ENCODE measurements around the gene TRAF4.
"Not testable (repeated sequence)": the region's sequence is repeated elsewhere in the genome, so short reads cannot be mapped to it uniquely, and the experiment has no call there.

TRAF4 gene

GRCh38 chr17:28716740-28717577, 26.9 kb upstream of the TRAF4 start:
- no peak for DNase-seq

DNA sequence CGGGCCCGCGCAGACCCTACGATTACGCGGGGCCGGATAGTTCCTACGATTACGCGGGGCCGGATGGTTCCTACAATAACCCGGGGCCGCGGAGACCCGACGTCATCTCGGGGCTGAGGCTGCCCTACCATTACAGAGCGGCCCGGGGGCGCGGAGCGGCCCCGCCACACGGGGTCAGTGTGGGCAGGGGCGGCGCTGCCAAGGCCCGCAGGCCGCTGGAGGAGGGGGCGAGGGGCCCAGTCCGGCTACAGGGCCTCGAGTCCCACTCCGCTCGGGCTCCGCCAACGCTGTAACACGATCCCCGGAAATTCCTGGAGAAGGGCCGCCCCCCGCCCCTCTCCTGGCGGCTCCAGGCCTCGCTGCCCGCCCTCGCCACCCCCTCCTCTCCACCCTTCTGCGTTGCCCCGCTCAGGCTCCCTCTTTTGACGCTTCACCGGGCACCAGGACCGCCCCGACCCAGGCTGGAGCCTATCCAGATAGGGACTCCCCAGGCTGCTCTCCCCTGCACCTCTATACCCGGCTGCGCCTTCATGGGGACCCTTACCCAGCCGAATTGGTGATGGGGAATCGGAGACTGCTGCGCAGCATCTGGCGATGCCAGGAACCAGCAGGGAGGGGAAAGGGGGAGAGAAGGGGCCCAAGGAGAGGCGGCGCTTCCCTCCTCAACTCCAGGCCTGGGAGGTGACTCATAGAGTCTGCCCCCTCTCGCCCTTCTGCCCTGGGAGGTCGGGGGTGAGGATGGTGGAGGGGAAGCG, 26.1 kb upstream of the TRAF4 start, which contains the start of gene RAB34:
RAB34 (minus strand) TSS at position 291 of the 755 bp plus-strand sequence. CDS start 602 bp downstream, outside the sequence.
- no peak for DNase-seq

DNA sequence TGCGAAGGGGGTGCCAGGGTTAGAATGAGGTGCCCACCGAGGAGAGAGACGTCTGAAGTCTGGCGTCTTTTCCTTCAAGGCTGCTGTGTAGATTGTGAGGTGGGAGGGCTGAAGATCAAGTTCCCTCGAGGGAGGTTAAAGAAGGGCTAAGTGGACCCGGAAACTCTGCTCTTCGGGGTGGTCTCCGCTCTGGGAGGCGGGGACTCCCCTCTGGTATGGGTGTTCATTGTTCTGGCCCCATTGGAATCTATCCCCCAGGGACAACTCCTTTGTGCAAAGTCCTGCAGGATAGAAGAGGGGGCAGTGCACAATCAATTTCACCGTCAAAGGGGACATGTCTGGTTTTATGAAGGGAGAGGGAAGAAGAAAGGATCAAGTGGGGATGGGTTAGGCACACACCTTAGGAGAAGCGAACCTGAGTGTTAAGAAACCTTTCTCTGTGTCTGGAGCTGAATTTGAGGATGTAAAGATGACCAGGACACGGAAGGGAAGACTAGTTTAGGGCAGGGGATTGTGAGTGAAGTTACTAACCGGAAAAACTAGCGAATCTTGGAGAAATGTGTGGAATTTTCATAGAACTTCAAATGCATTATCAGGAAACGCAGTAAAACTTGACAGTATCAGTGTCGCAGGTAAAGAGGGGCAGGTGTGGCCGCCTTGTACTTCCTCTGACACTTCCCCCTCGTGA, 25.3 kb upstream of the TRAF4 start:
- DNase-seq, result no peak

GRCh38 chr17:28719021-28719433, 24.8 kb upstream of the TRAF4 start:
- no peak for DNase-seq

- DNase-seq, result no peak
Observed at GRCh38 chr17:28720247-28720996, 23.4 kb upstream of the TRAF4 start.

DNA sequence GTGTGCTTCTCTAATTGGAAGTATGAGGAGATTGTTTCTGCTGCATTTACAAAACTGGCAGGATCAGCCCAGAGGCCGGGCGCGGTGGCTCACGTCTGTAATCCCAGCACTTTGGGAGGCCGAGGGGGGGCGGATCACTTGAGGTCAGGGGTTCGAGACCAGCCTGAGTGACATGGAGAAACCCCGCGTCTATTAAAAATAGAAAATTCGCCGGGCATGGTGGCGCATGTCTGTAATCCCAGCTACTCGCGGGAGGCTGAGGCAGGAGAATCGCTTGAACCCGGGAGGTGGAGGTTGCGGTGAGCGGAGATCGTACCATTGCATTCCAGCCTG, 22.8 kb upstream of the TRAF4 start:
- not testable (repeated sequence) for DNase-seq

DNA sequence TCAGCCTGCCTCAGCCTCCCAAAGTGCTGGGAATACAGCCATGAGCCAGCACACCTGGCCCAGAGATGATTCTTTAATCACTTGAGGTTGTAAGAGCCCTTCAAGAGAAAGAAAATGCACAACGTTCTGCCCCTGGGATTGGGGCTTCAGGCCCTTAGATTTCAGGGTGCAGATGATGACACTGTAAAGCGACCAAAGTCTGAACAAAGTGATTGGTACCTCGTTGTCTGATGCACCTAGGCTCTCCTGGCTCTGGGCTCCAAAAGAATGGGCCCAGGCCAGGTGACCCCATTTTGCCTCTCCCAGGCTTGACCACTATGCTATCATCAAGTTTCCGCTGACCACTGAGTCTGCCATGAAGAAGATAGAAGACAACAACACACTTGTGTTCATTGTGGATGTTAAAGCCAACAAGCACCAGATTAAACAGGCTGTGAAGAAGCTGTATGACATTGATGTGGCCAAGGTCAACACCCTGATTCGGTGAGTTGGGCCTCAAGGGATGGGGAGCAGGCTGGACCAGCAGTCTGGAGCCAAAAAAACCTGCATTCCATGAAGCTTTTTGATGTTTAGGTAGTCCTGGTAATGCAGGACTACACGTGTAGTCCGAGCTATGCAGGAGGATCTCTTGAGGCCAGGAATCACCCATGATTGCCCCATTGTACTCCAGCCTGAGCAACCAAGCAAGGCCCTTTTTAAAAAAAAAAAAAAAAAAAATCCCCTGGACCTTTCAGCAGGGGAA, 21.2 kb upstream of the TRAF4 start:
- DNase-seq, result no peak

GRCh38 chr17:28723159-28723835, 20.5 kb upstream of the TRAF4 start:
- no peak for DNase-seq

- not testable (repeated sequence) for DNase-seq
Observed at GRCh38 chr17:28723836-28724499, 19.8 kb upstream of the TRAF4 start.

- DNase-seq, result no peak
Observed at GRCh38 chr17:28724500-28725165, 19.2 kb upstream of the TRAF4 start.

DNA sequence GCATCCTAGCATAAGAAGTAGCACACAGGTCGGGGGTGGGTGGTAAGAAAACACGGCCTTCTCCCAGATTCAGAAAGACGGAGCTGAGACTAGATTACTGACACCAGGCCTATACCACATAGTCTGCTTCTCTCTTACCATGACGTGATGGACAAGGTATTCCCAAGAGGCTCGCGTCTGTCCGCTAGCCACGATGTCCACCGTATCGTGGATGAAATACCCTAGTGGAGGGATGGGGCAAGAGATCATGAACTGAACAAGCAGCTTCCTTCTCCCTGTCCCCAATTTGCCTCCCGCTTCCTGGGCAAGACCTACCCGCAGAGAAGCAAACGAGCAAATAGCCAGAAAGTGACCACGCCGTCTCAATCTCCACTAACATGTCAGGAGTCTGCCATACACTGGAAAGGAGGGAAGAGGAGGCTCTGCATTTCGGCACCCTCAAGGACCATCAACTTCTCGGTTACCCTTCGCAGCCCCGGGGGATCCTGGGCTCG, 18.6 kb upstream of the TRAF4 start:
- no peak for DNase-seq

GRCh38 chr17:28725660-28726225, 18.1 kb upstream of the TRAF4 start:
- DNase-seq, result peak; percentile 74

DNA sequence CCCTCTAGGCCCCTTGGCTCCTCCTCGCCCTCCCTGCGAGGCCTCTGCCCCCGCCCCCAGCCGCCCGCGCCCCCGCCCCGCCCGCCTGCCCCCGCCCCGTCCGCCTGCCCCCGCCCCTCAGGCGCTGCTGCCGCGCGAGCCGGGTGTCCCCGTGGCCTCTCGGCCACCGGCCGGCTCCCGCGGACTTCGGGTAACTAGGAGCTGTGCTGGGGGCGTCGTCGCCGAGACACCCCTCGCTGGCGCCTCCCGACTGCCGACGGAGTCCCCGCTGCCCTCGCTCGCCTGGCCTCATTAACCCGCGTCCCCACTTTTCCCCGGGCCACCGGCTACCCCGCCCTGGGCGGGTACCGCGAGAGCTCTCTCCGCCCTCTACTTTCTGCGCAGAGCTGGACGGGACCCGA, 17.6 kb upstream of the TRAF4 start, which contains the start of gene TLCD1:
TLCD1 (minus strand) TSS at position 8 of the 401 bp plus-strand sequence. CDS start 136 bp downstream, outside the sequence.
- DNase-seq, result peak; percentile 65

- DNase-seq, result peak; percentile 92
Observed at GRCh38 chr17:28726627-28727491, 17.0 kb upstream of the TRAF4 start.

DNA sequence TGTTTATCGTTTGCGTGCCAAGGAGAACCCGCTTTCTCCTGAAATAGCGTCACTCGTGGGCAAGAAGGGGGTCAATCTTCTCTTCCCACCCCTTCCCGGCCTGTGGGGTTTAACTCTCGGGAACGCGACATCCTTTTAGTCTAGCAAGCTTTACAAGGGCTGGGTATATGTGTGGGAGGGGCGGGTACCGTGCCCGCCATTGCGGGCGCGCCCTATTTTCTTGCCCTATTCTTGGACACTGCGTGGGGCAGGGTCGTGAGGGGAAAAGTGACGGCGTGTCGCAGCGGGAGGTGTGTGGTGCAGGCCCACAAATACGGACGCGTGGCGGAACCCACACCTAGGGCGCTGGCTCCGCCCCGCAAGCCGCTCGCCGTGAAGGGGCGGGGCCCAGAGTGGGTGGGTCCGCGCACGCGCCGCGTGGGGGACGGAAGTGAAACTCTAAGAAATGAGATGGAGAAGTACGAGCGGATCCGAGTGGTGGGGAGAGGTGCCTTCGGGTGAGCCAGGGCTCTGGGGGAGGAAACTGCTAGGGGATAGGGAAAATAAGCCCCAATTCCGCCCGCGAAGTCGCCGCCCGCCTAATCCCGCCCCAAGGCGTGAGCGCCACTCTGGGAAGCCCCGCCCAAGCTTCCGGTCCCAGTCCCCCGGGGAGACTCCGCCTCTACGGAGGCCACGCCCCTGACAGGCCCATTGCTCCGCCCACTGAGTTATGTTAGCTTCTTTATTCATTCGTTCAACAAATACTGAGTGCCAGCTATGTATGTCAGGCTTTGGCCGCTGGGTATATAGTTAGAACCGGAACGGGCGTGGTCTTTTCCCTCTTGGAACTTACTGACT, 15.2 kb upstream of the TRAF4 start, which contains the start of gene NEK8:
NEK8 (plus strand) TSS at position 425 of the 837 bp plus-strand sequence; CDS start at position 451, 26 bp downstream.
- DNase-seq, result peak; percentile 85

DNA sequence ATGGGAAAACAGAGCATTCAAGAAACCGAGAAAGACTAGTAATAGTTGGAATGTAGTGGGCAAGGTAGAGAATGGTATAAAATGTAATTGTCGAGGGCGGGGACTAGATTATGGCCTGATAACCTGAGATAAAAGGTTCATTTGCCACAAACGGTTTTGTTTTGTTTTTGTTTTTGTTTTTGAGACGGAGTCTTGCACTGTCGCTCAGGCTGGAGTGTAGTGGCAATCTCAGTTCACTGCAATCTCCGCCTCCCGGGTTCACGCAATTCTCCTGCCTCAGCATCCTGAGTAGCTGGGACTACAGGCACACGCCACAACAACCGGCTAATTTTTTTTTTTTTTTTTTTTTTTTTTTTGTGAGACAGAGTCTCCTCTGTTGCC, 13.9 kb upstream of the TRAF4 start:
- DNase-seq, result no peak

GRCh38 chr17:28733346-28733745, 10.5 kb upstream of the TRAF4 start:
- DNase-seq, result no peak
